ENCODE results near the gene HAND2.

The HAND2 gene

DNA sequence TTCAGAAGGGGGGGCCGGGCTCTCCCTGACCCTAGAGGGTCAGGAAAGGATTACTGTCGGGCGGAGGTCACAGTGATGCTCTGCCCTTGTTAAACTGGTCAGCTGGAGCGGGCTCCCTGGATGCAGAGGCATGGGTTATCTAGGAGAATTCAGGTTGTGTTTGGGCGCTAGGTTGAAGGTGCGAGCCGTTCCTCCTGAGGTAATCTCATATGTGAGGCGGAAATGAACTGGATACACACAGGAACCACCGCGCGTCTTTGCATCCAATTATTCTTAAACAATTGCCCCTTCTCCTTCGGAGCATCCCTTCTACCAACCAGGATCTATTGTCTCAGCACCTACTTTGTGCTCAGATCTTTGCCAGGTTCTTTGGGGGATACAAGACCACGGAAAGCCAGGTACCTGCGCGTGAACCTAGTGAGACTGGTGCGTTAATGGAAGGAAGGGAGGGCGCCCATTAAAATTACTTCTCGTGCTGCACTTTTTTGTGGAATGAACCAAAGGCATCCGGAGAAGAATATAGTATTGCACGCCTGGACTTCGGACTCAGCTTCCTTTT lies 28.4 kb downstream of the HAND2 start:
- no peak for DNase-seq

DNA sequence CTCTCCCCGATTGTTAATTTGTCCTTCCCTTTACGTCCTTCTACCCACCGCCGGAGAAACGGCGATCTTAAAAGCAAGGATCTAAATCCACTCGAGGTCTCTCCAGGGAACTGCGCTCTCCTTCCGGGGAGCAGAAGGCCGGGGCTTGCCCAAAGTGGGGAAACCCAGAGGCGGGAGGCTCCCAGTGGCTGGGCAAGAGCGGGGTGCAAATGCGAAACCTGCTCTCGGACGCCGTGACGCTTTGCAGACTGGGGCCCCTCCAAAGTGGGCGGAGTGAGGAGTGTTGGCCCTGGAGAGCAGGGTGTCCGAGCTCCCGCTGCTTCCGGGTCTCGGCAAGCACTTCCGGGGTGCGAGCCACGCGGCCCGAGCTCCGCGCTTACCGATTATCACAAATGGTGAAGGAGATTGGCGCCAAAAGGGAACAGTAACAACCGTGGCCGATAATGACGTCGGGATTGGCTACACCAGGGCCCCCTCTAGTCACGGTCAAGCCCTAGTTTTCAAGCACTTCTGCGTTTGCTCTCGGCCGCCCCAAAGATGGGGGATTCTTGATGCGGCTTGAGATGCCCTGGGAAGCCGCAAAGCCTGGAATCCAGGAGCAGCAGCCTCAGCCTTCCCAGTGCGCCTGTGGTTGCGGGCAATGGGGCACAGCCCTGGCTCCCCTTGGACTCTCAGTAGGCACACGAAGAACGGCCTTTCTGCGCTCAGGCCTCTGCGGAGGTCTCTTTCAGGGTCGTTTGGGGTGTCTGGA lies 29.0 kb downstream of the HAND2 start:
- DNase-seq: peak; percentile 53

GRCh38 chr4:173499658-173500535 lies 30.1 kb downstream of the HAND2 start:
- DNase-seq: no peak

- DNase-seq: no peak
Observed at GRCh38 chr4:173498771-173499170, 31.3 kb downstream of the HAND2 start.

- DNase-seq: no peak
Observed at GRCh38 chr4:173498023-173498422, 32.0 kb downstream of the HAND2 start.

DNA sequence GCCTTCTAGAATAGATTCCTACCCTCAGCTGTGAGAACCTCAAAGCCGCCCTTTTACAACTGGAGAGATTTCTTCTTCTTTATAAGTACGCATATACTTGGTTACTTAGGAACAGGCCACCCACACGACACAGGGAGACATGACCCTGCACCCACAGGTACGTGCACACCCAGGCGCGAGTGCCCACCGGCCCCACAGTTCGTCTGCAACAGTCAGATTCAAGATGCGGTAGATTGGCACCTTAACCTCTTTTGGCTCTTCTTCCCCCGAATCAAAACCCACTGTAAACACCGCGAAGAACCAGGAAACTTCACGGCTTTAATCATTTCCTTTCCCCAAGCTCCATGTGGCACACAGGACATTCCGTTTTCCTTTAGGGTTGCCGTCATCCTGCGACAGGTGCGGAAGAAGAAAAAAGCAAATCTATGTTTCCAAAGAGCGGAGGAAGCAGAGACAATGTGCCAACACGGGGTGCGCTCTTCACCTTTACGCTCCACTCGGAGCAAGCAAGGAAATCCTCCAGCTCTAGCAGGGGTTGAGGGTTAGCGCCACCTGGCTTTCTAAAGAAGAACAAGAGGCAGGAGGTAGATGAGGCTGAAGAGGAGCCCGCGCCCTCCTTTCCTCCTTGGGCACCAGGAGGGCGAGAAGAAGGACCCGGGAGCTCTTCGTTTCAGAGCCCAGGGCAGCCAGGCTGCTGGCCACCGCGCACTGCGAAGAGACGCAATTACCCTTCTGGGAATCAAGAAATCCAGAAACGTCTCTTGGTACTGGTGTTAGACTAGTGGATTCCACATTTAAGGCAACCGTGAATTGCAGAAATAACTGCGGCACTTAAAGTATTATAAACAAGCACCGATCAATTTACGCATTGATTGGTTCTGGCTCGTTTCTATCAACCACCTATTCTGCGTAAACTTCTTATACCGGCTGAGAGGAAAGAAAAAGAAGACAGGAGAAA lies 35.7 kb downstream of the HAND2 start:
- peak; percentile 66 for DNase-seq

DNA sequence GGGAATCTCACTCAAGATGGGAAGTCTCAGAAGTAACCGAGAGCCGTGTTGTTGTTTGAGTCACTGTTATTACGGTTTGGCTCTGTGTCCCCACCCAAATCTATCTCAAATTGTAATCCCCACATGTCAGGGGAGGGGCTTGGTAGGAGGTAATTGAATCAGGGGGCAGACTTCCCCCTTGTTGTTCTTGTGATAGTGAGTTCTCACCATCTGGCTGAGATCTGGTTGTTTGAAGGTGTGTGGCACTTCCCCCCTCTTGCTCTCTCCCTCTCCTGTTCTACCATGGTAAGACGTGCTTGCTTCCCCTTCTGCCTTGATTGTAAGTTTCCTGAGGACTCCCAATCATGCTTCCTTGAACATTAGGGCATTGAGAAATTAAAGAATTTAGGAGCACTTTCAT lies 37.0 kb downstream of the HAND2 start:
- DNase-seq: no peak

GRCh38 chr4:173492315-173492714 lies 37.7 kb downstream of the HAND2 start:
- DNase-seq: no peak

GRCh38 chr4:173490817-173491528 lies 39.1 kb downstream of the HAND2 start:
- no peak for DNase-seq

DNA sequence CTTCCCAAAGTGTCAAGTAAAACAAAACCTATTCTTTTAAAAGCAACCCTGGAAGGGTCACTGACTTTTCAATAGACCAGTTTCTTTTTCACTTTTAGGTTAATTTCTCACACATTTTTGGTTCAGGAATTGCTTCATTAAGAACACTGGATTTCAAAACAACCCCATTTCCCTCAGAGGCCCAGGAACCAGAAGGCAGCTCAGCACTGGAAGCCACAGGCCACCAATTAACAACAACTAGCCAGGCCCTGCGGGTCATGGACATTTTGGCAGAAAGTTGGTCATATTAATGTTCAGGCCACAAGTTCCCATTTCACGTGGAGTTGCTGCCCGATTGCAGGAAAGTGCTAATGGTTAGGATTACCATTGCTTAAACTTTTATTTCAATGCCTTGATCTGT lies 39.8 kb downstream of the HAND2 start:
- no peak for DNase-seq

GRCh38 chr4:173489514-173489913 lies 40.5 kb downstream of the HAND2 start:
- no peak for DNase-seq

DNA sequence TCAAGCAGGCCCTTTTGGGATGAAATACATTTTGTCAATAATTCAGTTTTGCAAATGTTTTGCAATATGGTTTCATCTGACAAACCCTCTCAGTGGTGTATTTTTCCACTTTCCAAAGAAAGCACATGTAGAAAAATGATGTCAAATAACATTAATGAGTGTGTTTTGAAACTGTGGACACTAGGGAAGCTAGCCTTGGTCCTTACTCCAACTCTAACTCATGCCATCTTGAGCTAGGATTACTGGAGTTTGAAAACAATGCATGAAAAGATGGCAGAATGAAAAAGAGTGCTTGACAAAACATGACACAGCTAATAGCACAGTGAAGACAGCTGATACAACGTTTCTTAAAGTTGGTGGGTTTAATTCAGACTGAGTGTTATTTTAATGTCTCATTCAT lies 41.4 kb downstream of the HAND2 start:
- DNase-seq: no peak

GRCh38 chr4:173488074-173488473 lies 42.0 kb downstream of the HAND2 start:
- no peak for DNase-seq

GRCh38 chr4:173486714-173487392 lies 43.2 kb downstream of the HAND2 start:
- DNase-seq: no peak

- no peak for DNase-seq
Observed at GRCh38 chr4:173485164-173485563, 44.9 kb downstream of the HAND2 start.

DNA sequence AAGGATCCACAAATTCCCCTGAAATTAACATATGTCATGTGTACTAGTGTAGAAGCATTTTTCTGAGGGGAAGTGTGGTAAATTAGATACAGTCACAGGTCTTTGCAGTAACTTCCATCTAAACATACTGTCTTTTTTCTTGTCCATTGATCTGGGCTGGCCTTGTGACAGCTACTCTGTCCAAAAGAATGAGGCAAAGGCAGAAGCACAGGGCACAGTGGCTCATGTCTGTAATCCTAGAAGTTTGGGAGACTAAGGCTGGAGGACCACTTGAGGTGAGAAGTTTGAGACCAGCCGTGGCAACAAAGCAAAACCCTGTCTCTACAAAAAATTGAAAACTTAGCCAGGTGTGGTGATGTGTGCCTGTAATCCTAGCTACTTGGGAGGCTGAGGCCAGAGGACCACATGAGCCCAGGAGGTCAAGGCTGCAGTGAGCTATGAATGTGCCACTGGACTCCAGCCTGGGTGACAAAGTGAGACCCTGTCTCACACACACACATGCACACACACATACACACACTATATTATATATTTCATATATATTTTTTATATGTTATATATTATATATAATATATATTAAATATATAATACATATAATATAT lies 47.6 kb downstream of the HAND2 start:
- DNase-seq: no peak

- no peak for DNase-seq
Observed at GRCh38 chr4:173478913-173479283, 51.1 kb downstream of the HAND2 start.

GRCh38 chr4:173478201-173478912 lies 51.7 kb downstream of the HAND2 start:
- no peak for DNase-seq

DNA sequence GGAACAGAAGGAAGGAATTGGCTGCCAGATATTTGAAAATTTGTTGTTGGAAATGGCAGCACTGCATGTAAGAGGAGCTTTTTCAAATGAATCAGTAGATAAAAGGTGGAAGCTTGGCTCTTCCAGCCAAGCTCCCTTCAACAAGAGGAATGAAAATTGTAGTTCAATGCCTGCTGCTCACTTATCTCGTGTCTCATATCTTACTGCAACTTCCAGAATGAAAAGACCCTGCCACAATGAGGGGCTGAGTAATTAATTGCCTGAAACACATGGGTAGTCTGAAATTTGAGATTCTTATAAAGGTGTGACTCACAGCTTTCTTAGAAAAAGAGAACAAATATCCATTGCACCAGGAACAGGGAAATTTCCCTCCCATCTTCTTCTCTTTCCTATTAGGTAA lies 53.0 kb downstream of the HAND2 start:
- no peak for DNase-seq
